Stimulated activated CD8-positive, alpha-beta memory T cell treated with anti-CD3 and anti-CD28 coated beads, Interleukin-12 subunit alpha, Interleukin-12 subunit beta, amount 100 ng/mL, for 4 hours (primary cell): ENCODE data around the gene GCC1.
A peak's percentile ranks its signal among the peaks of the same experiment; 100 is the strongest.

Experiments
- DNase-seq: peaks from one replicate; pipeline ENCODE4 v3.0.0-alpha.2; 2020; ENCODE audit warnings: low read depth

GCC1 gene, protein sequence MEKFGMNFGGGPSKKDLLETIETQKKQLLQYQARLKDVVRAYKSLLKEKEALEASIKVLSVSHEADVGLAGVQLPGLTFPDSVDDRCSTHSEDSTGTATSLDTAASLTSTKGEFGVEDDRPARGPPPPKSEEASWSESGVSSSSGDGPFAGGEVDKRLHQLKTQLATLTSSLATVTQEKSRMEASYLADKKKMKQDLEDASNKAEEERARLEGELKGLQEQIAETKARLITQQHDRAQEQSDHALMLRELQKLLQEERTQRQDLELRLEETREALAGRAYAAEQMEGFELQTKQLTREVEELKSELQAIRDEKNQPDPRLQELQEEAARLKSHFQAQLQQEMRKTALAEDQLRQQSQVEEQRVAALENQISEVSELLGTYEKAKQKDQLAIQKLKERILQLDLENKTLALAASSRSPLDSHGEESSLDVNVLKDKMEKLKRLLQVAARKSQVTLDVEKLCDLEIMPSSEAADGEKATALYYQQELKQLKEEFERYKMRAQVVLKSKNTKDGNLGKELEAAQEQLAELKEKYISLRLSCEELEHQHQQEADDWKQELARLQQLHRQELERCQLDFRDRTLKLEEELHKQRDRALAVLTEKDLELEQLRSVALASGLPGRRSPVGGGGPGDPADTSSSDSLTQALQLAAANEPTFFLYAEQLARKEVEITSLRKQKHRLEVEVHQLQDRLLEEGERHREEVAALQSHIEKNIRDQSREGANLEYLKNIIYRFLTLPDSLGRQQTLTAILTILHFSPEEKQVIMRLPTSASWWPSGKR

DNA sequence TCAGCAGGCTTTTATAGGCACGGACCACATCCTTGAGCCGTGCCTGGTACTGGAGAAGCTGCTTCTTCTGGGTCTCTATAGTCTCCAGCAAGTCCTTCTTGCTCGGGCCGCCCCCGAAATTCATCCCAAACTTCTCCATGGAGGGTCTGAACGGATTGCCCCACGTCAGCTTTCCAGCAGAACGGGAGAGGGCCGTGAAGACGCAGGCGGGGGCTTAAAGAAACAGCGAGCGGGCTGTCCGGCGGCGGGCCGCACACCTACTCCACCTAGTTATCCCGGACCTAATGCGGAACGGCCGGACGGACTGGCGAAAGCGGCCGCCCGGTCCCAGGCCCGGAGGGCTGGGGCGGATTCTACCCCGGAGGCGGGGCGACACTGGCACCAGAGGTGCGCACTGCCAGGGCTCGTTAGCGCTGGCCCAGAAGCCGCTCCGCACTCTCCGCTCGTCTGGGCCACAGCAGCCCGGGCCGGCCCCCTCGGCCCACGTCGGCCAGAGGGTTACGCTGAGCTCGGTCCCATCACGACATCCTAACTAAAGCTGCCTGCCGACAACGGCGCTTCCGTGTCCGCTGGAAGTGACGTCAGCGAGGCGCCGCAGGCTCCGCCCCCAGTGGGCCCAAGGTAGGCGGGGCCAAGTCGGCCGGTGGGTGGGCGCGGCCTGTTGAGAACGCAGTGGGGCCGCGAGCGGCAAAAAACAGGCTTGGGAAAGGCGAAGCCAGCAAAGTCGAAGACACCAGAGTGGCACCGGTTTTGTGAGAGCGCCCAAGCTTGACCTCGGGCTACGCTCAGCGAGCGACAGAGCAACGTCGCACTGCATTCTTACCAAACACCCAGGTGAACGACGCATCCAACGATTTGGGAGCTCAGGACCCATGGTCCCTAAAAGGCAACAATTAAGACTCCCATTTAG lies at the start of gene GCC1:
Gene GCC1 (minus strand): TSS at position 553 of the 910 bp plus-strand sequence. CDS start 414 bp downstream, at position 139.
- DNase-seq: peak; percentile 88

DNA sequence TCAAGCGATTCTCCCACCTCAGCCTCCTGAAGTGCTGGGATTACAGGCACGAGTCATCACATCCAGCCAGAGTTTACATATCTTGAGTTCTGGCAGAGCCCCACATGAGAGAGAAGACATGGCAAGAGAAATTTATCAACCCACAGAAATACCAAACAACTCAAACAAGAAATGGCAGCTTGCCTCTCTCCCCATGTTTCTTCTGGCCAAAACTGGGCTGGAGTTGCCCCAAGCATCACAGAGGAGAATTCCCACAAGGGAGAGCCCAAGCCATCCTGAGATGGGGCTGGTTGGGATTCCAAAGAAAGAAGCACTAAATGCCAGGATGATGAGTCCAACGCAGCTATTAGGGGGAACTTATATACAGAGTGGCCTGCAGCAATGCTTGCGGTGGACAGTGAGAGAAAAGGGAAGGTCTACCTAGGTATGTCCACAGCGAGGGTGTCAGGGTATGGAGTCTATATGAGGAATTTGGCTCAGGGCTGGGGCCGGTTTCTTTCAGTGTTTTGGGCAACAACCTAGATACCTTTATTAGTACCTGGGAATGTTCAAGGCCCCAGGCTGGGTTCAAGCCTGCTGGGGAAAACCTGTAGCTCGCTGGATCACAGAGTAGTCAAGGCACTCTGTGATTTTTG lies 47.0 kb upstream of the GCC1 start:
- DNase-seq: no peak

DNA sequence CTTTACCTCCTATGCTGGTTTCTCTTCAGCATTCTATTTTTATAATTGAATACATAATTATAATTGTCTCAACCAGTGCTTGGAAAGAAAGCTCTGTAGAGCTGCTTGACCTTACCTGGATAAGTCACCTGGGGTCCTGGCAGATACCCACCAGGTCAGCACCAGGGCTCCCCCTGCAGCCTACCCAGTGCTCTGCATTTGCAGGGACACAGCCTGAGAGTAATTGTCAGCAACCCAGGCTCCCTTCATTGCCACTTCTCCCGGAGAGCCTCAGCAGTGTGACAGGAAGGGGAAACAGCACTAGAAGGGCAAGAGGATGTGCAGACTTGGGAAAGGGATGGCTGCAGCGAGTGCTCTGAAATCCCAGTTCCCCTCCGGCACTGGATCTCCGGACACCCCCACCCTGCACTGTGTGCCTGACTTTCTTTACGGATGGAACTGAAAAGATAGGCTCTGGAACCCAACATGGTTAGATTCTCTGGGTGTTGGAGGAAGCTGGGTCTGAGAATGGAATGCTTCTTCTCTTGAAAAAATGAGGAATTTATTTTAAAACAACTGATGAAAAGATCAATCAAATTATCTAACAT lies 44.0 kb upstream of the GCC1 start:
- DNase-seq: no peak

DNA sequence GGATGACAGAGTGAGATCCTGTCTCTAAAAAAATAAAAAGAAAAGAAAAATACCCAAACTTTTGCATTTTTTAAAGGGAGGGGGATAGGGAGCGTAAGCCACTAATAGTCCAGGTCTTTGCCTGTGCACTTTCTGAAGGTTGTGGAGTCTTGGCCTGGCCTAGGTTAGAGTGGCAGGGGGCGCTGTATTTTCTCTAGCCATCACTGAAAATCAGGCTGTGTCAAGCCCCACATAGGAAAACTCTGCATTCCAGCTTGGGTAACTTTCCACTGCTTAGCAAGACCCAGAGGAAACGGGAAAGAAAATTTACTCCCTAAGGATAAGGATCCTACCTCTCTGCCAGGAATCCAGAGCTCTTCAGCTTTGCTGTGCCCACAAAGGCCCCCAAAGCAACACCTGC lies 43.0 kb upstream of the GCC1 start:
- no peak for DNase-seq

DNA sequence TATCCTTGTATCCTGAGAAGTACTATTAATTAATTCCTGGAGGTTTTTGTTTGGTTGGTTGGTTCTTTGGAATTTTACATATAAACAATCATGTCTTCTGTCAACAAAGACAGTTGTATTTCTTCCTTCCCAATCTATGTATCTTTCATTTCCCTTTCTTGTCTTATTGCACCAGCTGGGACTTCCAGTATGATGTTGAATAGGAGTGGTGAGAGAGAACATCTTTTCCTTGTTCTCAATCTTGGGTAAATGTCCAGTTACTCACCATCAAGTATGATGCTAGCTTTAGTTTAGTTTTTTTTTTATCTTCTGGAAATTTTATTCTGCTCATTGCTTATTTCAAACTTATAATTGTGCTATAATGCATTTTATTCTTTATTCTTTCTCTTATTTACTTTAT lies 39.9 kb upstream of the GCC1 start:
- no peak for DNase-seq

DNA sequence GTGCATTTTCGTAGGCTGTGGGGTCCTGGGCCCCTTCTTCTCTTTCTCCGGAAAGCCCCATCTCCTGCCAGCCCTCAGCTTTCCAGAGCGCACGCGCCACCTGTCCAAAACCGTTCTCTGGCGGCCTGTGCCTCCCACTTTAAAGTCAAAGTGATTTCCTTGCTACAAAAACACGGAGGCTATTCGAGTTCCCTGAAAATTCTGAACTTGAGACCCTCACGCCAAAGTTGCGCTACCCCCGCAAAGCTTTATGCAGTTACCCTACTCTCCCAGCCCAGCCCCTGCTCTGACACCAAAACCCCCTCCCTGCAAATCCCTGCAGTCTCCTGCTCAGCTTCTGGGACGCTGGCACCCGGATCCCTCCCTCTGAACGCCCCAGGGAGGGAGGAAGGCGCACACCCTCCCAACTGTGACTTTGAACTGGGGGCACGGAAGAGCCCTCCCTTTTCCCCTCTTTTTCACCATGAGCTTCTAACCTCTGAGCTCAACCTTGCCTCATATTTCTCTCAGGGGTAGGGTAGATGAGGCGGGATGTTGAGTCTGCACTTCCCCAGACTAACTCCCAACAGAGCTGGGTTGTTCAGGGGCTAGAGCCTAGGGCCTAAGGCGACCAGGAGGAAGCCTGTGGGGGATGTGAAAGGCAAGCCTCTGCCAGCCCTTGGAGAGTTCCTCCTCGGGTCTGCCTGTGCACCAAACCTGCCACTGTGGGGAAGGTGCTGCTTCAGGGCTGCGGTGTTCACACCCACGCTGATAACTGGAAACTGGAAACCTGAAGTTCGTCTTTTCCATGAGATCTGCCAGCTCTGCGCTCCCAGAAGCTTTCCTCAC lies 35.2 kb upstream of the GCC1 start:
- DNase-seq: no peak

DNA sequence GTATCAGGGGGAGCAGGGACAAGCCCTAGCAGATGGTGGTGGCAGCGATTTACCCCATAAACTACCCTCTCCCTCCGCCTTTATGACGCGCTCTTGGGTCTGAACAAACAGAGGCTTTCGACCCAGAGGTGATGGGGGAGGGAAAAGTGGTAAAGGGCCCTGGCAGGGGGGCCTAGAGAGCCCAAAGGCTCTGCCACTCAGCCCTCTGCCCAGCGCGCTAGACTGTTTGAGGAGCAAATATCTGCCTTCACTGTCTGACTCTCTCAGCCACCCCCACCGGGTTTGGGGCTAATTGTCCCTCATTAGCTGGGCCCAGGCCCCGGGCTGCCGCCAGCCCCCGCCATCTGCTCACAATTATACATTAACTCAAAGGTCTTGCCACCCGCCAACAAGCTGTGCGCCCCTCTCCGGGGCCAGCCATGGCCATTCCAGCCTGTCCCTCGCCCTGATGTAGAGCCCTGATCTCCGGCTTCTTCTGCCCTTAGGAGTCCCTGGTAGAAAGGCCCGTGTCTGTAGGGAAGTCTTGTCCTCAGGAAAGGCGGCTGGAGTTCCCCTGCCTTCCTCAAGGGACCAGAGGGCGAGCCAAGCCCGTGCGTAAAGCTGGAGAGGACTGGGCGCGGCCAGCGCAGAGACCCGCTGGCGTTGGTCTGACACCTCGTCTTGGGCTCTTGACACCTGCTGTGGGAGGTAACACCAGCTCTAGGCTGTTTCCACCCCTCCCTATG lies 34.4 kb upstream of the GCC1 start:
- DNase-seq: no peak

DNA sequence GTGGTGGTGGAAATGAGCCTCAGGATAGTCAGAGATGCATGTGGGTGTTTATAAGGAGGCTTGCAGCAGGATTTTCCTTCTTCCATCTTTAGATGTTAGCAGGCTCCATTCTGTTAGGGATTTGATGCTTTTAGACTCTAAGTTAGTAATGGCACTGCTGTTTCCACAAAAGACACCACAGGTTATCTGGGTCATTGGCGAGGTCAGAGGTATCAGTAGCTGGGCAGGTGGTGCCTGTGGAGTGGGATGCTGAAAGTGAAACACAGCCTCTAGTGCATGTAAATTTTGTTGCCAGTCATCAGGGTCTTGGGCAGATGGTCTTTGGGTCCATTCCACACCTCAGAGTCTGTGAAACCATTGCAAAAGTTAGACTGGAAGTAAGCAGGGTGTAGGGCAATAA lies 33.4 kb upstream of the GCC1 start:
- no peak for DNase-seq

DNA sequence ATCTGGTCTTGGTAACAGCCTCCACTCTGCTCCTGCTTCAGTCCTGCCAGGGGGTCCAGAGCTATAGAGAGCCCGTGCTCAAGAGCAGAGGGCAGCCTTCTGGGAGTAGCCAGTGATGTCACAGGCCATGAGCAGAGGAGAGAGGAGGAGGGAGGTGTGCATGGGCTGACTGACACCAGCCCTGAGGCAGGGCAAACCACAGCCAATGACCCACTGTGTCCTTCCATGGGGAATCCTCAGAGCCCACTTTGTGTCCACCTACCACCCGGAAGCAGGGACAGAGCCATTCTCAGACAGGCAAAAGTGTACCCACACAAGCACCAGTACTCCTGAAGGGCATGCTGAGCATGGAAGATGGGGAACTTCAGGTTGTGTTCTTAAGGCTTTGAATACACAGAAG lies 32.6 kb upstream of the GCC1 start, which contains the start of gene PAX4:
Gene PAX4 (minus strand): TSS at position 101 of the 400 bp plus-strand sequence. CDS start 2,214 bp downstream, outside the sequence.
- no peak for DNase-seq

DNA sequence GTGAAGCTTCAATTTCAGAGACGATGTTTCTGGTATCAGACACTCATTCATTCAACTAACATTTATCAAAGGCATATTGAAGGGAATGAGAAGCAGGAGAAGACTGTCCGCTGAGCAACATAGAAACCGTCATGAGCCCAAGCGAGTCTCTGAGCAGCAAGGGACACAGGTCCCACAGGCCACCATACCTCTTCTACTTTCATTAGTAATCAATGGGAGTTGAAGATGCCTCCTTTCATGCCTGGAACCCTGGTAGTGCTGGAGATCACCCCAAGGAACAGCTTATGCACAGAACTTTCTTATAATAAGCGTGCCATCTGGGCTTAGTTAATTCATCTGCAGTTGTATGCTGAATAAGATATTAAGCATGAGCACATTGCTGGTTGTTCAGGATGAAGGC lies 31.3 kb upstream of the GCC1 start:
- no peak for DNase-seq

DNA sequence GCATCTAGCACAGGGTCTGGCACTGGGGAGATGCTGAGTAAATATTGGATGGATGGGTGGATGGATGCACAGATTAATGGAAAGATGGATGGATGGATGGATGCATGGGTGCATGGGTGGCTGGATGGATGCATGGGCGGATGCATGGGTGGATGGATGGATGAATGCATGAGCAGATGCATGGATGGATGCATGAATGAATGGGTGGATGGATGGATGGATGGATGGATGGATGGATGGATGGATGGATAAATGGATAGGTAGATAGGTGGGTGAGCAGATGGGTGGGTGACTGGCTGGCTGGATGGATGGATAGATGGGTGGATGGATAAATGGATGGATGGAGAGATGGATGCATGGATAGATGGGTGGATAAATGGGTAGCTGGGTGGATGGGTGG lies 26.9 kb upstream of the GCC1 start:
- DNase-seq: no peak

DNA sequence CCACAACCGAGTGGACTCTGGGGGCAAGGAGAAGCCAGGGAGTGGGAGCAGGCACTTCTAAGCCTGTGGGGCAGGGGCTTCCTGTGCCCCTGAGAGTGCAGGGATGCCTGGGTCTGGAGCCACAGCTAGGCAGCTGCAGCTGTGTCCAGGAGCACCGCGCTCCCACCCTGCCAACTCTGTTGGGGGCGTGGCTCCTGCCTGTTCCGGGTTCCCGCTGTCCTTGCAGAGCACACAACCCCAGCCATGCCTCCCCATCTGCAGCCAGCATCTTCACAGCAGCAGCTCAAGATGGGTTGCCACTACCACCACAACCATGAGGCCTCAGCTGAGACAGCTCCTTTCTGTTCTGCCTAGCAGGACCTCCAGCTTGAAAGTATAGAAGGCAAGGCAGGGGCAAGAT lies 23.9 kb upstream of the GCC1 start:
- DNase-seq: no peak

DNA sequence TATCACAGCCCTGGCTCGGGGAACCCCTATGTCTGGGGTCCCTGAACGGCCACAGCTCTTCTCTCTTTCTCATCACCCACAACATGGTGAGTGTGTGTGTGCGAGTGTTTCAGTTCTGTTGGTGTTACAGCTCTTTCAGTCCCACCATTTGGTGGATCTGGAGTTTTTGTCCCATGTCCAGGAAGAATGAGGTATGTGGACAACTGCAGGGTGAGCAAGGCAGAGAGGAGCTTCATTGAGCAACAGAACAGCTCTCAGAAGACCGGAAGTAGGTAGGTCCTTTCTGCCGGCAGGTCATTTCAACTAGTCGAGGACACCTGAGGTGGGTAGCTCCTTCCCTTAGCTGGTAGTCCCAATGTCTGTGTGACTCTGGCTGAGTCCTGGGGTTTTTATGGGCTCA lies 23.1 kb upstream of the GCC1 start:
- no peak for DNase-seq

DNA sequence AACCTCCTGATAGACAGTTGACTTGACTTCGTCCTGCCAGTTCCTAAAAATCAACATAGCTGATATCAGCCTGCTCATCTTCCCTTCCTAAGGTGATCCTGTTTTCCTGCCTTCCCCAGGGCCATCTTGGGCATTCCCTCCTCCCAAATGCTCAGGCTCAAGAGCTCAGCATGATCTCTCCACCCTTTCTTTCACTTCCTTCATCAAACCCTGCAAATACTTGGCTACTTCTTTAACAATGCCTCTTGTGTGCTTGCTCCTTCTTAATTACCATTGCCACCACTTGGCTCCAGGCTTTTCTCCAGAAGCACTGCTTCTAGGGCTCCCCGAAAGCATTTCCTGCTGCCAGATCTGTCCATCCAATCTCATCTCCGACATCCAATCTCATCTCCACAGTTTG lies 15.5 kb upstream of the GCC1 start:
- no peak for DNase-seq

DNA sequence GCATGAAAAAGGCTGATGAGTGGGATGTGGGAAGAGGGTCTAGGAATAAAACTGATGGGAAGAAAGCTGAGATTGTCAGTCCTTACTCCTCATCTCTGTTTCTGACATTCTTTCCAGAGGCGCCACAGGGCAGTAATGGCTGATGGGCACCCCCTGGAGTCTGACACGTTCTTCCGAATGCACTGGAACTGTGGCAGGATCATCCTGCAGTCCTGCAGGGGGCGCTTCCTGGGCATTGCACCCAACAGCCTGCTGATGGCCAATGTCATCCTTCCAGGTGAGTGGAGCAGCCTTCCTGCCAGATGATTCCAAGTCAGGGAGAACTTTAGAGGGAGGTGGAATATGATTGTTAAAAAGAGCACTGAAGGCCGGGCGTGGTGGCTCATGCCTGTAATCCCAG lies 12.9 kb upstream of the GCC1 start:
- DNase-seq: no peak

DNA sequence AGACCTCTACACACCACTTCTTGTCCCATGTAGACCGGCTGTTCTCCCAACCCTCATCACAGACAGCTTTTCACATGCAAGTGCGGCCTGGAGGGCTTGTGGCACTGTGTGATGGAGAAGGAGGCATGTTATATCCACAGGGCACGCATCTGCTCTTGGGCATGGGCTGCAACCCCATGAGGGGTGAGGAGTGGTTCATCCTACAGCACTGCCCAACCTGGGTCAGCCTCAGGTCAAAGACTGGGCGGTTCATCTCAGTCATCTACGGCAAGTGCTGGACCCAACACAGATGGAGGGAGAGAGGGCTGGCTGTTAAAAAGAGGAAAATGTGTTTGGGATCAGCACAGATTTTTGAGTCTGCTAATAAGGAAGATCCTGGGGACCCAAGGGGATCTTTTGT lies 10.3 kb upstream of the GCC1 start:
- no peak for DNase-seq

DNA sequence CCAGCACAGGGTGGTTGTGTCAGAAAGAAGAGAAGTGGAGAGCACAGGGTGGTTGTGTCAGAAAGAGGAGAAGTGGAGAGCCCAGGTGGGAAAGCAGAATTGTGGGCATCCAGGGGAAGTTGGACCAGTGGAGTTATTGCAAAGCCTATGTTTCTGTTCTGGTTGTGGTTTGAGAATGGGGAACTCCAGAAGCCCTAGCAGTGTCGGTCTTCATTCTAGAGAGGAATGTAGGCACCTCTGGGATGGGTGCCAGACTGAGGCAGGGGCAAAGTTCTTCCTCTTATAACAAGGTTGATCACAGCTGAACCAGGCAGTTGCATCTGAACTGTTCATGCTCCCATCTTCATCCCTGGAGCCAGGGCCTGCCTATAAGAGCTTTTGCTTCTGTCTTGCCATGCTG lies 9.1 kb upstream of the GCC1 start:
- no peak for DNase-seq

DNA sequence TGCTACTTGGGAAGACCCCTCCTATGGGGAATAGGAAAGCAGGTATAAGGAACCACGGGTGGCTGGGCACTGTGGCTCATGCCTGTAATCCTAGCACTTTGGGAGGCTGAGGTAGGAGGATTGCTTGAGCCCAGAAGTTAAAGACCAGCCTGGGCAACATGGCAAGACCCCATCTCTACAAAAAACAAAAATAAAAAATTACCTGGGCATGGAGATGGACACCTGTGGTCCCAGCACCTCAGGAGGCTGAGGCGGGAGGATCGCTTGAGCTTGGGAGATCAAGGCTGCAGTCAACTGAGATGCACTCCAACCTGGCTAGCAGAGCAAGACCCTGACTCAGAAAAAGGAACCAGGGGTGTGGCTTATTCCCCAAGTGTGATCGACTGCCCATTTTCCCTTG lies 7.2 kb upstream of the GCC1 start:
- DNase-seq: no peak

DNA sequence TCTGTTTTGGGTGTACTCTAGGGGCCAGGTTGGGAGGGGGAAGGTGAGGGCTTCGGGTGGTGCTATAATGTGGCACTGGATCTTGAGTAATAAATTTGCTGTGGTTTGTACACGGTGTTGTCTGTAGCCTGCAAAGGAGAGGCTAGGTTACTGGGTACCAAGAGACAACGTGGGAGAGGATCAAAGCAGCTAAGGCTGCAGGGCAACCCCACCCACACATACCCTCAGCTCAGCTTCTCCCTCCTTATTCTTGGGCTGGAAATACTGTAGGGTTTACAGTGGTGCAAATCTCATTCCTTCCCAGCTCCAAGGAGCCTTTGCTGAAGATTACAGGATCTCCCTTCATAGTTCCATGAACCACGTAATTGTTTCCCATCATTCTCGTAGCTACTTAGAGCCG lies 6.2 kb upstream of the GCC1 start:
- DNase-seq: no peak

DNA sequence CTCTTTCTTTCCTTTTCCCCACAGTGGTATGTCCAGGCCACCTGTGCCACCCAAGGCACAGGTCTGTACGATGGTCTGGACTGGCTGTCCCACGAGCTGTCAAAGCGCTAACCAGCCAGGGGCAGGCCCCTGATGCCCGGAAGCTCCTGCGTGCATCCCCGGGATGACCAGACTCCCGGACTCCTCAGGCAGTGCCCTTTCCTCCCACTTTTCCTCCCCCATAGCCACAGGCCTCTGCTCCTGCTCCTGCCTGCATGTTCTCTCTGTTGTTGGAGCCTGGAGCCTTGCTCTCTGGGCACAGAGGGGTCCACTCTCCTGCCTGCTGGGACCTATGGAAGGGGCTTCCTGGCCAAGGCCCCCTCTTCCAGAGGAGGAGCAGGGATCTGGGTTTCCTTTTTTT lies 5.8 kb upstream of the GCC1 start:
- DNase-seq: no peak
